Measurements from ENCODE around the gene FAM131A. TPM values are rescaled to one million over a fixed set of nuclear protein-coding genes. Genes with fewer than 3 reads are reported as not detected.
A peak's percentile ranks its signal among the peaks of the same experiment; 100 is the strongest.

Gene FAM131A
- total RNA-seq, 1 donor from 2014 or later: 15.5 TPM

- DNase-seq (ENCODE audit: low read depth): peak; percentile 88
Observed at GRCh38 chr3:184373422-184373821, 36.0 kb downstream of the FAM131A start.

- DNase-seq (ENCODE audit: low read depth): no peak
Observed at GRCh38 chr3:184375747-184376461, 38.5 kb downstream of the FAM131A start.

GRCh38 chr3:184377374-184377773 lies 40.0 kb downstream of the FAM131A start:
- no peak for DNase-seq (ENCODE audit: low read depth)

GRCh38 chr3:184377882-184378445 lies 40.6 kb downstream of the FAM131A start, which contains the start of gene THPO:
TSS of gene THPO (minus strand) at chr3:184378207. CDS start at chr3:184376259, 1,948 bp downstream.
- no peak for DNase-seq (ENCODE audit: low read depth)

- DNase-seq (ENCODE audit: low read depth): peak; percentile 58
Observed at GRCh38 chr3:184378651-184379357, 41.4 kb downstream of the FAM131A start.

- no peak for DNase-seq (ENCODE audit: low read depth)
Observed at GRCh38 chr3:184379358-184380184, 42.2 kb downstream of the FAM131A start, which contains the start of gene CHRD. TSS of gene CHRD (plus strand) at chr3:184380054. CDS start at chr3:184380319, 265 bp downstream.

GRCh38 chr3:184380185-184380626 lies 42.8 kb downstream of the FAM131A start:
- DNase-seq (ENCODE audit: low read depth): peak; percentile 68

- no peak for DNase-seq (ENCODE audit: low read depth)
Observed at GRCh38 chr3:184380627-184381260, 43.3 kb downstream of the FAM131A start.

- DNase-seq (ENCODE audit: low read depth): peak; percentile 58
Observed at GRCh38 chr3:184381261-184382224, 44.1 kb downstream of the FAM131A start.

GRCh38 chr3:184382326-184383032 lies 45.1 kb downstream of the FAM131A start:
- no peak for DNase-seq (ENCODE audit: low read depth)

- DNase-seq (ENCODE audit: low read depth): no peak
Observed at GRCh38 chr3:184383033-184383740, 45.8 kb downstream of the FAM131A start.

GRCh38 chr3:184384342-184384741 lies 46.9 kb downstream of the FAM131A start:
- no peak for DNase-seq (ENCODE audit: low read depth)

GRCh38 chr3:184384856-184385422 lies 47.5 kb downstream of the FAM131A start:
- DNase-seq (ENCODE audit: low read depth): no peak

- DNase-seq (ENCODE audit: low read depth): no peak
Observed at GRCh38 chr3:184386047-184386806, 48.8 kb downstream of the FAM131A start.

GRCh38 chr3:184387174-184387714 lies 49.8 kb downstream of the FAM131A start:
- no peak for DNase-seq (ENCODE audit: low read depth)

- no peak for DNase-seq (ENCODE audit: low read depth)
Observed at GRCh38 chr3:184388164-184388935, 51.0 kb downstream of the FAM131A start.

Measured in myocyte (in vitro differentiated cells).